Measurements from ENCODE around the gene SPAG8.

DNA sequence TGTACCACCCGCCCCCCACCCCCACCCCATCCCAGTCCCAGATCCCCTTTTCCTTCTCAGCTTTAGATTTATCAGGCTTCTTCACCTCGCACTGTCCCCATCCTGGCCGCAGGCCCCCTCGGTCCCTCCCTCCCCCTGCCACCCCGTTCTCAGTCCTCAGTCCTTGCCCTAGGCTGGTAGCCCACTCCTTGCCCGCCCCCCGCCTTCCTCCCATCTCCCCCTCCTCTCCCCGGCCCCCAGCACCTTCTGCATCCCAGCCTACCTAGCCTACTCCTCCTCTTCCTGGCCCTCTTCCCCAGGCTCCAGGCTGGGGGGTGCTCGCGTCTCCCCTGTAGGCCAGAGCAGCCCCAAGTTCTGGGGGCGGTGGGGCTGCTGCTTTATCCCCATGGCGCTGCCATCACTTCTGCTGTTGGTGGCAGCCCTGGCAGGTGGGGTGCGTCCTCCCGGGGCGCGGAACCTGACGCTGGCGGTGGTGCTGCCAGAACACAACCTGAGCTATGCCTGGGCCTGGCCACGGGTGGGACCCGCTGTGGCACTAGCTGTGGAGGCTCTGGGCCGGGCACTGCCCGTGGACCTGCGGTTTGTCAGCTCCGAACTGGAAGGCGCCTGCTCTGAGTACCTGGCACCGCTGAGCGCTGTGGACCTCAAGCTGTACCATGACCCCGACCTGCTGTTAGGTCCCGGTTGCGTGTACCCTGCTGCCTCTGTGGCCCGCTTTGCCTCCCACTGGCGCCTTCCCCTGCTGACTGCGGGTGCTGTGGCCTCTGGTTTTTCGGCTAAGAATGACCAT, 19.8 kb downstream of the SPAG8 start:
- TF ChIP-seq TCF7L2 (IDR thresholded peaks at IDR 0.05; ENCODE audit: low read depth, low read length) (no peak), POLR2AphosphoS5 (IDR thresholded peaks at IDR 0.05; ENCODE audit: low read depth, low read length) (no peak), SIN3A (IDR thresholded peaks at IDR 0.05; ENCODE audit: borderline replicate concordance, insufficient read depth, low read depth, low read length) (no peak)

Measured in Panc1 (cell line).